HEK293 (cell line): ENCODE measurements around the gene PIGL.

Experiments used
- CTCF ChIA-PET: fragments of 350-600 bp; formaldehyde crosslinking; extraction: SDS; loops from one replicate; lab custom pipeline; 2021; ENCODE audit warnings: antibody characterized with exemption; lab: Yijun Ruan, JAX
- POLR2A ChIA-PET: fragments of 300-600 bp; formaldehyde crosslinking; extraction: SDS; loops from one replicate; lab custom pipeline; 2020; ENCODE audit warnings: antibody characterized with exemption, inconsistent platforms; lab: Yijun Ruan, JAX
- H3K27ac ChIP-seq: fragments of 200-500 bp; sonication (Bioruptor generic); 2 replicates; pipeline ENCODE4 v1.5.1; 2014; ENCODE audit warnings: low read depth, low read length, control low read depth, inconsistent platforms; ENCODE audit errors: extremely low read depth
- H3K36me3 ChIP-seq, 2 experiments: fragments of 200-500 bp in 1 of 2; sonication (Bioruptor generic) in 1 of 2; 1 replicate in 1 of 2; 2 replicates in 1 of 2; pipeline ENCODE4 v1.5.1; 2014 to 2017; ENCODE audit warnings: inconsistent platforms in 2 of 2, low read length in 2 of 2; ENCODE audit not compliant: control insufficient read depth in 2 of 2, insufficient read depth in 1 of 2
- H3K4me1 ChIP-seq: fragments of 200-500 bp; sonication (Bioruptor generic); 2 replicates; pipeline ENCODE4 v1.5.1; 2014; ENCODE audit warnings: mild to moderate bottlenecking, low read length, inconsistent platforms; ENCODE audit not compliant: control insufficient read depth, insufficient read depth
- H3K4me3 ChIP-seq: 2 replicates; pipeline ENCODE4 v1.5.1; 2011; ENCODE audit warnings: low read depth, mild to moderate bottlenecking, control low read depth, low read length, moderate library complexity
- H3K9me3 ChIP-seq: fragments of 200-500 bp; sonication (Bioruptor generic); 2 replicates; pipeline ENCODE4 v1.5.1; 2014; ENCODE audit warnings: low read depth, low read length, inconsistent platforms; ENCODE audit not compliant: control insufficient read depth, insufficient read depth
- HOXA7 ChIP-seq: sonication (generic); formaldehyde crosslinking; IDR thresholded peaks from 2 replicates; pipeline ENCODE4 v1.8.1; 2022; ENCODE audit warnings: missing genetic modification reagents, borderline replicate concordance
- IKZF3 ChIP-seq: fragments of 450-650 bp; IDR thresholded peaks from 2 replicates; pipeline ENCODE4 v1.5.0; 2018; ENCODE audit warnings: missing biosample characterization, mild to moderate bottlenecking, missing genetic modification characterization, moderate library complexity
- TCF7L2 ChIP-seq: IDR thresholded peaks from 2 replicates; pipeline ENCODE4 v1.6.1; 2011; ENCODE audit warnings: low read depth, mild to moderate bottlenecking, inconsistent platforms, low read length, moderate library complexity, borderline replicate concordance
- YY1 ChIP-seq: fragments of 450-650 bp; formaldehyde crosslinking; IDR thresholded peaks from 2 replicates; pipeline ENCODE4 v1.5.1; 2018; ENCODE audit warnings: missing biosample characterization, missing genetic modification characterization
- ZBTB21 ChIP-seq: fragments of 450-650 bp; formaldehyde crosslinking; IDR thresholded peaks from 2 replicates; pipeline ENCODE4 v1.5.1; 2017; ENCODE audit warnings: missing biosample characterization, missing genetic modification characterization
- ZBTB48 ChIP-seq: fragments of 450-650 bp; formaldehyde crosslinking; IDR thresholded peaks from 2 replicates; pipeline ENCODE4 v1.5.1; 2016; ENCODE audit warnings: missing biosample characterization, missing genetic modification characterization
- ZFP41 ChIP-seq: fragments of 450-650 bp; formaldehyde crosslinking; IDR thresholded peaks from 2 replicates; pipeline ENCODE4 v1.5.1; 2016; ENCODE audit warnings: missing biosample characterization, missing genetic modification characterization, borderline replicate concordance
- ZIC2 ChIP-seq: fragments of 450-650 bp; formaldehyde crosslinking; IDR thresholded peaks from 2 replicates; pipeline ENCODE4 v1.5.1; 2016; ENCODE audit warnings: missing biosample characterization, missing genetic modification characterization
- ZNF112 ChIP-seq: fragments of 450-650 bp; formaldehyde crosslinking; IDR thresholded peaks from 2 replicates; pipeline ENCODE4 v1.5.0; 2017; ENCODE audit warnings: missing biosample characterization, missing genetic modification characterization
- ZNF23 ChIP-seq: fragments of 450-650 bp; formaldehyde crosslinking; IDR thresholded peaks from 2 replicates; pipeline ENCODE4 v1.5.1; 2016; ENCODE audit warnings: missing biosample characterization, missing genetic modification characterization, borderline replicate concordance
- ZNF433 ChIP-seq: fragments of 450-650 bp; formaldehyde crosslinking; IDR thresholded peaks from 2 replicates; pipeline ENCODE4 v1.5.1; 2016; ENCODE audit warnings: missing biosample characterization, missing genetic modification characterization, low read depth
- ZNF48 ChIP-seq: fragments of 450-650 bp; formaldehyde crosslinking; IDR thresholded peaks from 2 replicates; pipeline ENCODE4 v1.5.1; 2016; ENCODE audit warnings: missing biosample characterization, missing genetic modification characterization
- ZNF514 ChIP-seq: fragments of 450-650 bp; formaldehyde crosslinking; IDR thresholded peaks from 2 replicates; pipeline ENCODE4 v1.5.1; 2016; ENCODE audit warnings: missing biosample characterization, missing genetic modification characterization
- ZNF558 ChIP-seq: fragments of 450-650 bp; formaldehyde crosslinking; IDR thresholded peaks from 2 replicates; pipeline ENCODE4 v1.5.1; 2016; ENCODE audit warnings: missing biosample characterization, missing genetic modification characterization
- TF ChIP-seq, protein P1 (sequence below): fragments of 450-650 bp; formaldehyde crosslinking; IDR thresholded peaks from 2 replicates; pipeline ENCODE4 v1.5.1; 2017; ENCODE audit warnings: missing biosample characterization, missing genetic modification characterization
- TF ChIP-seq, protein P2 (sequence below): fragments of 450-650 bp; formaldehyde crosslinking; IDR thresholded peaks from 2 replicates; pipeline ENCODE4 v1.5.1; 2016; ENCODE audit warnings: missing biosample characterization, missing genetic modification characterization, low read depth
- TF ChIP-seq, protein P3 (sequence below): fragments of 450-650 bp; formaldehyde crosslinking; IDR thresholded peaks from 2 replicates; pipeline ENCODE4 v1.5.1; 2017; ENCODE audit warnings: missing biosample characterization, missing genetic modification characterization
- TF ChIP-seq, protein P4 (sequence below): fragments of 450-650 bp; formaldehyde crosslinking; IDR thresholded peaks from 2 replicates; pipeline ENCODE4 v1.5.1; 2016; ENCODE audit warnings: missing biosample characterization, missing genetic modification characterization

The PIGL gene

DNA sequence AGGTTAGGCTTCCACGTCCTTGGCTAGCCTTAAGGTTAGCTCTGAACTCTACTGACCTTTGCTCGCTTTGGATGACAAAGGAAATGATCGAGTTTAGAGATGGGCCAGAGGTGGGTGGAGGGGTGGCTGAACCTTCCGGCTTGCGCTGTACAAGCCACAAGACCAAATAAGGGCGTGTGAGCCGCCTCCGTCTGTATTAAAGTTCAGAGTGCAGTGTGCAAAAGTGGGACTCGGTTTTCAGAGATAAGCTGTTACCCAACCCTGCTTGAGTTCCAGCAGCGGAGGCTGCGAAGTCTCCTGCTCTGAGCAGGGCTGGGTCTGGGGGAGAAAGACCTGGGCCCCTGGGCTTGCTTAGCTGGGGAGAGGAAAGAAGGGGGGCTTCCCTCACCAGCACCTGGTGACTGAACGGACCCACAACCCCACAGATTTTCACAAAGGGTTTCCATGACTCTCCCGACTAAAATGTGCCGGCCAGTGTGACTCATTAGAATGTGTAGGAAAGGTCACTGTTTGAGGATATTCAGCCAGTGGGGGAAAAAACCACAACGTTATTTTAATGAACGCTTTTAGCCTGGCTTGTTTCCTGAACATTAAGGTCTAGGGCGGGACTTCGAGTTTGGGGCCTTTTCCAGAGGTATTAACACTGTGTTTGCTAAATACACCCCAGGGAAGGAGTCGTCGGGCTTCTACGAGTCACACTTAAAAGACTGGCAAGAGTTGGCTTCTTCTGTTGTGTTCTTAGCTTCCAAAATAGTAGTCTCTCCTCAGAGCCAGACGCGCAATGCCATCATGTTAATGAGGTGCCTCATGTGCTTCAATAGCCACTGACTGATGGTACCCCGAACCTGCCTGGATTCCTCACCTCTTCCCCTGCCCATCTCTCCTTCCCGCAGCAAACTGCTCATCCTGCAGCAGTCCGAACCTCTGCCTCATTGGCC is 69.3 kb downstream of the PIGL start (continued):
- TF ChIP-seq, protein P1, sequence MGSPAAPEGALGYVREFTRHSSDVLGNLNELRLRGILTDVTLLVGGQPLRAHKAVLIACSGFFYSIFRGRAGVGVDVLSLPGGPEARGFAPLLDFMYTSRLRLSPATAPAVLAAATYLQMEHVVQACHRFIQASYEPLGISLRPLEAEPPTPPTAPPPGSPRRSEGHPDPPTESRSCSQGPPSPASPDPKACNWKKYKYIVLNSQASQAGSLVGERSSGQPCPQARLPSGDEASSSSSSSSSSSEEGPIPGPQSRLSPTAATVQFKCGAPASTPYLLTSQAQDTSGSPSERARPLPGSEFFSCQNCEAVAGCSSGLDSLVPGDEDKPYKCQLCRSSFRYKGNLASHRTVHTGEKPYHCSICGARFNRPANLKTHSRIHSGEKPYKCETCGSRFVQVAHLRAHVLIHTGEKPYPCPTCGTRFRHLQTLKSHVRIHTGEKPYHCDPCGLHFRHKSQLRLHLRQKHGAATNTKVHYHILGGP (tag by site-specific recombination): no peak
- TF ChIP-seq, protein P2, sequence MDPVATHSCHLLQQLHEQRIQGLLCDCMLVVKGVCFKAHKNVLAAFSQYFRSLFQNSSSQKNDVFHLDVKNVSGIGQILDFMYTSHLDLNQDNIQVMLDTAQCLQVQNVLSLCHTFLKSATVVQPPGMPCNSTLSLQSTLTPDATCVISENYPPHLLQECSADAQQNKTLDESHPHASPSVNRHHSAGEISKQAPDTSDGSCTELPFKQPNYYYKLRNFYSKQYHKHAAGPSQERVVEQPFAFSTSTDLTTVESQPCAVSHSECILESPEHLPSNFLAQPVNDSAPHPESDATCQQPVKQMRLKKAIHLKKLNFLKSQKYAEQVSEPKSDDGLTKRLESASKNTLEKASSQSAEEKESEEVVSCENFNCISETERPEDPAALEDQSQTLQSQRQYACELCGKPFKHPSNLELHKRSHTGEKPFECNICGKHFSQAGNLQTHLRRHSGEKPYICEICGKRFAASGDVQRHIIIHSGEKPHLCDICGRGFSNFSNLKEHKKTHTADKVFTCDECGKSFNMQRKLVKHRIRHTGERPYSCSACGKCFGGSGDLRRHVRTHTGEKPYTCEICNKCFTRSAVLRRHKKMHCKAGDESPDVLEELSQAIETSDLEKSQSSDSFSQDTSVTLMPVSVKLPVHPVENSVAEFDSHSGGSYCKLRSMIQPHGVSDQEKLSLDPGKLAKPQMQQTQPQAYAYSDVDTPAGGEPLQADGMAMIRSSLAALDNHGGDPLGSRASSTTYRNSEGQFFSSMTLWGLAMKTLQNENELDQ (tag by site-specific recombination): no peak
- TF ChIP-seq YY1 (tag by site-specific recombination) (no peak), IKZF3 (tag by site-specific recombination) (0 out of 2 replicates have a peak, but pooled peaks have one; percentile 52), ZNF514 (tag by site-specific recombination) (no peak), ZNF23 (tag by site-specific recombination) (no peak), ZNF558 (tag by site-specific recombination) (0 out of 2 replicates have a peak, but pooled peaks have one; percentile 57), ZIC2 (tag by site-specific recombination) (no peak)

DNA sequence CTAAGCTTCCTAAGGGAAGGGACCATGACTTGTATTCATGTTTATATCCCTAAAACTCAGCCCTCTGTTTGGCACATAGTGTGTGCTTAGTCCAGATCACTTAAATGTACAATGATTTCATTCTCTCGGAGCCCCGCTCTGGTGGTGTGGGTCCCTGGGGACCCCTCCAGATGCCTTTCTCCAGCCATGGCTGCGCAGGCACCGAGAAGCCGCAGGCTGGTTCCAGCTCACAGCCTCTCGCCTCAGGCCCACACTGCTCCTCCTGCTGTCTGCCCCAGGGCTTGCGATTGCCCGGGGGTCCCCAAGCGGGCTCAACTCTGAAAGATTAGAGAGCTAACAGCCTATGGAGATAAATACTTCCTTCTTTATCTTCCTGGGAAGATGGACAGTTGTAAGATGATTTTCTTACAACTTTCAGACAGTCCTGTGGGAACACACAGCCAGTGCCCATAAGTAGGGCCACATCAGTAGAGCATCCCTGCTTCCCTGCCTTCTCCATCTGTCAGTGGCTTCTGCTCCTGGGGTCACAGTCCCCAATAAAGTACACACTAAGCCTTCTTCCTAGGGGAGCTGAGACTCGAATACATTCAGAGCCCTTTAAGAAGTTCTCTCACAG is 70.0 kb downstream of the PIGL start:
- Histone ChIP-seq H3K4me1 (peaks cover 14% of the 10 kb centered on the region), H3K4me3 (no peak overlapping the region)
- POLR2A ChIA-PET: interaction anchor here (1.0 to 2.0 kb wide), 3 partner anchors 36 to 94 kb away, joined by 3 to 12 read pairs (median 5); partner anchors contain the start of genes CENPV and UBB
- CTCF ChIA-PET: interaction anchor here (0.7 to 3.3 kb wide), 10 partner anchors 9 to 76 kb away, joined by 3 to 20 read pairs (median 4); no protein-coding TSS in a partner anchor
- TF ChIP-seq ZBTB48 (tag by site-specific recombination) (peak; percentile 47; the same call in 1 of the 2 replicates), ZBTB21 (no peak)
- TF ChIP-seq, all 188 proteins: peak for 1
- peak overlapping the region; percentile 72; the same call in 1 of the 2 replicates for H3K27ac ChIP-seq
- H3K36me3 ChIP-seq: no peaks in the 10 kb centered on the region
- H3K9me3 ChIP-seq: no peaks in the 10 kb centered on the region

DNA sequence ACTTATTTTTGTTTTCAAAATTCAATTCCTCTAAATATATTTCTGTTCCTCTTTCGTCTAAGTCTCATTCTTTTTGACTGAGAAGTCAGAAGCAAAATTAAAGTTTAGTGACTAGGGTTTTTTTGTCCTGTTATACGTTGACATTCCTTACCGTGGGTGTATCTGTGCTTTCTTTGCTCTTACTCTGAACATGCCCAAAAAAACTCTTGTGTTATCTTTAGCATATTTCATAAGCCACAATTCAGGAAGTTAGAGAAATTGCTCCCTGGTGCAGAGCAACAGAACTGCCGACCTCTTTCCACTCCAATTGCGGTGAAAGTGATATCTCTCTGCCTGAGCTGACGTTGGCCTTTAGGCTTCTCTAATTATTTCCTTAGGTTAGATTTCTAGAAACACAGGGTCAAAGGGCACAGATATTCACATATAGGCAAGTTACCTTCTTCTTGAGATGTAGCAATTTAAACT is 70.6 kb downstream of the PIGL start:
- no peaks in the 10 kb centered on the region for H3K9me3 ChIP-seq
- POLR2A ChIA-PET: interaction anchor here (0.6 to 1.7 kb wide), 3 partner anchors 12 to 249 kb away, joined by 3 to 5 read pairs (median 3); partner anchors contain the start of gene UBB
- CTCF ChIA-PET: interaction anchor here (0.7 to 3.3 kb wide), 6 partner anchors 8 to 343 kb away, joined by 3 to 20 read pairs (median 3); no protein-coding TSS in a partner anchor
- no peak overlapping the region for H3K4me3 ChIP-seq
- H3K36me3 ChIP-seq: no peaks in the 10 kb centered on the region
- peaks cover 14% of the 10 kb centered on the region for H3K4me1 ChIP-seq
- TF ChIP-seq ZNF48 (tag by site-specific recombination) (no peak), ZNF112 (tag by site-specific recombination) (no peak), ZNF433 (tag by site-specific recombination) (no peak), HOXA7 (CRISPR knock-in tag) (no peak), TCF7L2 (no peak), ZFP41 (no peak)
- TF ChIP-seq, protein P3, sequence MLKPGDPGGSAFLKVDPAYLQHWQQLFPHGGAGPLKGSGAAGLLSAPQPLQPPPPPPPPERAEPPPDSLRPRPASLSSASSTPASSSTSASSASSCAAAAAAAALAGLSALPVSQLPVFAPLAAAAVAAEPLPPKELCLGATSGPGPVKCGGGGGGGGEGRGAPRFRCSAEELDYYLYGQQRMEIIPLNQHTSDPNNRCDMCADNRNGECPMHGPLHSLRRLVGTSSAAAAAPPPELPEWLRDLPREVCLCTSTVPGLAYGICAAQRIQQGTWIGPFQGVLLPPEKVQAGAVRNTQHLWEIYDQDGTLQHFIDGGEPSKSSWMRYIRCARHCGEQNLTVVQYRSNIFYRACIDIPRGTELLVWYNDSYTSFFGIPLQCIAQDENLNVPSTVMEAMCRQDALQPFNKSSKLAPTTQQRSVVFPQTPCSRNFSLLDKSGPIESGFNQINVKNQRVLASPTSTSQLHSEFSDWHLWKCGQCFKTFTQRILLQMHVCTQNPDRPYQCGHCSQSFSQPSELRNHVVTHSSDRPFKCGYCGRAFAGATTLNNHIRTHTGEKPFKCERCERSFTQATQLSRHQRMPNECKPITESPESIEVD (tag by site-specific recombination): no peak
- TF ChIP-seq, protein P4, sequence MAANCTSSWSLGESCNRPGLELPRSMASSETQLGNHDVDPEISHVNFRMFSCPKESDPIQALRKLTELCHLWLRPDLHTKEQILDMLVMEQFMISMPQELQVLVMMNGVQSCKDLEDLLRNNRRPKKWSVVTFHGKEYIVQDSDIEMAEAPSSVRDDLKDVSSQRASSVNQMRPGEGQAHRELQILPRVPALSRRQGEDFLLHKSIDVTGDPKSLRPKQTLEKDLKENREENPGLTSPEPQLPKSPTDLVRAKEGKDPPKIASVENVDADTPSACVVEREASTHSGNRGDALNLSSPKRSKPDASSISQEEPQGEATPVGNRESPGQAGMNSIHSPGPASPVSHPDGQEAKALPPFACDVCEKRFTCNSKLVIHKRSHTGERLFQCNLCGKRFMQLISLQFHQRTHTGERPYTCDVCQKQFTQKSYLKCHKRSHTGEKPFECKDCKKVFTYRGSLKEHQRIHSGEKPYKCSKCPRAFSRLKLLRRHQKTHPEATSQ (tag by site-specific recombination): no peak
- TF ChIP-seq, all 188 proteins: peak for 0
- H3K27ac ChIP-seq: no peak overlapping the region; the same call in 1 of the 2 replicates
